HG03520 (cell line): ENCODE measurements around the gene CHERP.
"Not testable (repeated sequence)": the region's sequence is repeated elsewhere in the genome, so short reads cannot be mapped to it uniquely, and the experiment has no call there.

Source experiments
- ATAC-seq: cut with Tn5 transposase; IDR thresholded peaks from one replicate; pipeline ENCODE4 v1.9.1; 2021; ENCODE audit warnings: mild to moderate bottlenecking, moderate library complexity; ENCODE audit not compliant: unreplicated experiment

CHERP gene

GRCh38 chr19:16576690-16577530 lies 34.7 kb upstream of the CHERP start:
- ATAC-seq: no peak

DNA sequence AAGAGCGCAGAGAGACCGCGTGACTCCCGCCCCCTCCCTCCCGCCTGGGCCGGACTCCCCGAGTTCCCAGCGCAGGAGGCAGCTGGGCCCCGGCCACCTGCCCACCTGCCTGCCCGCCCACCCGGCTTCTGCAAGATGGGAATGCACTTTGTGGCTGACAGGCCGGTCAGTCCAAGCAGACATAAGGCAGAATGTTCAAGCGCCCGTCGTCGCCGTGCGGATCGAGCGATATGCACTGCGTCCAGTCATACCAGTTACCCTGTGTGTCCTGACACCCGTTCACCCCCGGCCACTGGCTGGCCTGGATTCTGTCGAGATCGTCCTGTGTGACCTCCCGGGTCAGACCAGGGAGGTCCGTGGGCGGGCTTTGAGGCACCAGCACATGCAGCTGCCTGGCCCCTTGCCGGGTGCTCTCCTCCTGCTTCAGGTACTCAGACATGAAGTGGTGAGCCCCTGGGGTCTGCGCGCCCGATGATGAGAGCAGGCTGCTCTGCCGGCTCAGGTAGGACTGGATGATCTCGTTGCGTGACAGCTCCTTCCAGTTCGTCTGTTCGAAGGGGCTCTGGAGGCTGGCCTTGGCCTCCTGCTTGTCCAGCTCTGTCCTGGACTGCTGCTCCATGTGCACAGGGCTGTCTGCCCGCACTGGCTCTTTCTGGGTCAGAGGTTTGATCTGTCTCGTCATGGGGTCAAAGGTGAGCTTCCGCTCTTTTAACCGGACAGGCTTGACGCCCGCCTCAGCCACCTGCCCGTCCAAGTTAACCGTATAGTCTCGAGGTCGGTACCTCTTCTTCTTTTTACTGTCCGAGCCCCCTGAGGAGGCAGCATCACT lies 33.8 kb upstream of the CHERP start:
- ATAC-seq: no peak

- no peak for ATAC-seq
Measured at GRCh38 chr19:16575282-16575681, 33.0 kb upstream of the CHERP start.

- ATAC-seq: no peak
Measured at GRCh38 chr19:16573925-16574324, 31.7 kb upstream of the CHERP start.

- ATAC-seq: no peak
Measured at GRCh38 chr19:16573296-16573695, 31.1 kb upstream of the CHERP start.

DNA sequence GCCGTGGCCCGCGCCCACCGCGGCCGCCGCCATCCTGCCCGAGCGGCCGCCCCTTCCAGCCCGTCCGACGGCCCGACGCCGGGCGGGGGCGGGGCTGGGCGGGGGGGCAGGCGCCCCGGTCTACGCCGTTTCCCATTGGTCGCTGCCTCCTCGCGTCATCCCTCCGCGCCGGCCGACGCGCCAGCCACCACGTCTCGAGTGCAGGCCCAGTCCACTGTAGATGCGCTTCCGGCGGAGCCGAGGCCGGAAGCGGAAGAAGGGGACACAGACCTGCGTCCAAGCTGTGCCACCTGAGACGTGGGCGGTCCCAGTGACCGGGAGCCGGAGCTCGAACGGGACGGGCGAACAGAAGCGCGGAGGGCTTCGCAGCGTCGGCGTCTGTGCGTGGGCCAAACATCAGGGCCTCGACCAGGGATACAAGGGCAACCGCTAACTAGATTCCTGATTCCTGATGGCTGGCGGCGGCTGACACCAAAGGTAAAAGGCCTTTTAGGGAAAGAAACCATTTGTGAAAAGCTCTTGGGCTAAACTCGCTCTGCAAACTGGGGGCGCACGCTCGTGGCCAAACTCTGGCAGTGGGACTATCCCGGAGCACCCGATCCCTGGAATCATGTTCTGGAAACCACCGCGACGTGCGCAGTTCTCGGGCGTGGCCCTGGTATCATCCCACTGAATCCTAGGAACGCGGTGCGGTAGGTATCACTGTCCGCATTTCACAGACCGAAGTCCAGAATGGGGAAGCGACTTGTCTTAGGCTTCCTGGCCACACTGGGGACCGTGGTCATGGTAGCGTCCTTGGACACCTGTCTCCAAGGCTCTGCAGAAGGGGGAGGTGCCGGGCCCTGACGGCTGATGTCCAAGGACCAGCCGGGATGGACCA lies 30.3 kb upstream of the CHERP start, which contains the start of gene SLC35E1:
TSS of gene SLC35E1 (minus strand) at position 84 of the 880 bp plus-strand sequence. CDS start at position 33, 51 bp downstream.
- peak; percentile 82 for ATAC-seq

DNA sequence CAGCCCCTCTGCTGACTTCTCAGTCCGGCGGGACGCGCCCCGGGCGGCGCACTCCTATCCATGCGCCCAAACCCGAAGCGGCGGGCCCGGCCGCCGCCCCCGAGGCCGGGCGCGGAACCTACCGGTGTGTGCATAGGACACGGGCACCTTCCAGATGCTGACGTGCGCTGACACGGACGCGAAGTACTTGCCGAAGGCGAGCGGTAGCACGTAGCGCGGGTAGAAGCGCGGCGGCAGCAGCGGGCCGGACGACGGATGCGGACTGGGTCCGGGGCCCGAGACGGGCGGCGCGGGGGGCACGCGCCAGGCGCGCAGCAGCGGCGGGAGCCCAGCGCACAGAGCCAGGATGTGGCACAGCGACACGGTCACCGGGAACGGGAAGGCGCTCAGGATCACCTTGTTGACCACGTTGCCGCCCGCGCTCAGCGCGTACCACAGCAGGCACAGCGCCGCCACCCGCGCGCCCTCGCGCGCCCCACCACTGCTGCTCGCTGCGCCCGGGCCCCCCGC lies 29.6 kb upstream of the CHERP start:
- peak; percentile 30 for ATAC-seq

DNA sequence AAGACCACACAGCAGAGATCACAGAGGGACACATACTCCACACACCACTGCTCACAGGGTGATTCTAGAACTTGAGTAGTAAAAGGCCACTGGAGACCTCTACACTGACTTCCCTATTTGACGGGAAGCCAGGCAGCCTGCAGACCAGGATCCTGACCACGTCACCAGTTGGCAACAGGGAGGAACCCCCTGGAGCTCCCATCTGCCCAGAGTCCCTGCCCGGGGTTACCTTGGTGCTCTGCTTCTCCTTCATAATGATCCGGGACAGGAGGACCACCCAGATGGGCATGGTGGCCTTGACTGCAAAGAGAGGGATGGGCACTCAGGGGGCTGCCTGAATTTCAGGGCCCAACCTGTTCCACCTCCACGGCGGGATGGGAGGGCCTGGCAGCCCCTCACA lies 29.0 kb upstream of the CHERP start:
- no peak for ATAC-seq

GRCh38 chr19:16569609-16570320 lies 27.5 kb upstream of the CHERP start:
- ATAC-seq: no peak

- no peak for ATAC-seq
Measured at GRCh38 chr19:16566702-16567101, 24.5 kb upstream of the CHERP start.

- ATAC-seq: no peak
Measured at GRCh38 chr19:16566161-16566560, 23.9 kb upstream of the CHERP start.

GRCh38 chr19:16564842-16565241 lies 22.6 kb upstream of the CHERP start:
- no peak for ATAC-seq

DNA sequence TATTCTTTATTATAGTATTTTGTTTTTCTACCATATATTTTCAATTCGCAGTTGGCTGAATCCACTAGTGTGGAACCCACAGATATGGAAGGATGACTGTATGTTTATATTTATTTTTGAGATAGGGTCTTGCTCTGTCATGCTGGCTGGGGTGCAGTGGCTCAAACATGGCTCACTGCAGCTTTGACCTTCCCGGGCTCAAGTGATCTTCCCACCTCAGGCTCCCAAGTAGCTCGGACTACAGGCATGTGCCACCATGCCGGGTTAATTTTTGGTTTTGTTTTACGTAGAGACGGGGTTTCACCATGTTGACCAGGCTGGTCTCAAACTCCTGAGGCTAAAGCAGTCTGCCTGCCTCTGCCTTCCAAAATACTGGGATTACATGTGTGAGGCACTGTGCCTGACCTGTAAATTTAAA lies 20.4 kb upstream of the CHERP start:
- no peak for ATAC-seq

- no peak for ATAC-seq
Measured at GRCh38 chr19:16561382-16561781, 19.1 kb upstream of the CHERP start.

DNA sequence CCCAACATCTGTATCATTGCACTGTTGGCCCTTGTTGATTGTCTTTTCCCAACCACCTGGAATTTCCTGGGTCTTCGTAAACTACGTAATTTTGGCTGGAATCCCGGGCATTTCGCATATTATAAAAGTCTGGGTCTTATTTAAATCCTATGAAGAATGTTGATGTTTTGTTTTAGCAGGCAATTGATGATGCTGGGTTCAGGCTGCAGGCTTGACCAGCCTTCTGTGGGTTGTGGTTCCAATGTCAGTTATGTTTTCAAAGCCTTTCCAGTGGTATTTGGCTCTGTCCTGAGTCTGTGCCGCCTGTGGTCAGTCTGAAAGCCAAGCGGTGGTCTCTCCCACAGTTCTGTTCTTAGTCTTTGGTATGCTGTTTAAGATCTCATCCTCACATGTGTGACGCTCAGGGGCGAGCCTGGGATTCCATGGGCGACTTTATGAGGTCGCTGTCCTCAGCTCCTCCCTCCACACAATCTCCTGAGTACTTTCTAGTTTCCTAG lies 17.6 kb upstream of the CHERP start:
- ATAC-seq: no peak

DNA sequence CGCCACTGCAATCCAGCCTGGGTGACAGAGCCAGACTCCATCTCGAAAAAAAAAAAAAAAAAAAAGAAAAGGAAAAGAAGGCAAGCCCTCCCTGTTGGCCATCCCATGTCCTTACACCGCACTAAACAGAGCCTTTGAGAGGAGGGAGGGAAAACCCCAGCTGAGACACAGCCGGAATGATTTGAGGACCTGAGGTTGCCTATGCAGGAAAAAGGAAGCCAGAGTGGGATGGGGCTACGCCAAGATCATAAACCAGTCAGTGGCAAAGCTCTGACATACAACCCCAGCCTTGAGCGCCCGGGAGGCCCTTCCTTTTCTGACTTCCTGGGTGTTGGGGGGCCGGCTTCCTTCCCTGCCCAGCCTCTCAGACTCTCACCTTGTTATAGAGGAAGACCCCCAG lies 12.5 kb upstream of the CHERP start:
- ATAC-seq: no peak

GRCh38 chr19:16551902-16552301 lies 9.7 kb upstream of the CHERP start:
- not testable (repeated sequence) for ATAC-seq

GRCh38 chr19:16548956-16549355 lies 6.7 kb upstream of the CHERP start:
- ATAC-seq: no peak

DNA sequence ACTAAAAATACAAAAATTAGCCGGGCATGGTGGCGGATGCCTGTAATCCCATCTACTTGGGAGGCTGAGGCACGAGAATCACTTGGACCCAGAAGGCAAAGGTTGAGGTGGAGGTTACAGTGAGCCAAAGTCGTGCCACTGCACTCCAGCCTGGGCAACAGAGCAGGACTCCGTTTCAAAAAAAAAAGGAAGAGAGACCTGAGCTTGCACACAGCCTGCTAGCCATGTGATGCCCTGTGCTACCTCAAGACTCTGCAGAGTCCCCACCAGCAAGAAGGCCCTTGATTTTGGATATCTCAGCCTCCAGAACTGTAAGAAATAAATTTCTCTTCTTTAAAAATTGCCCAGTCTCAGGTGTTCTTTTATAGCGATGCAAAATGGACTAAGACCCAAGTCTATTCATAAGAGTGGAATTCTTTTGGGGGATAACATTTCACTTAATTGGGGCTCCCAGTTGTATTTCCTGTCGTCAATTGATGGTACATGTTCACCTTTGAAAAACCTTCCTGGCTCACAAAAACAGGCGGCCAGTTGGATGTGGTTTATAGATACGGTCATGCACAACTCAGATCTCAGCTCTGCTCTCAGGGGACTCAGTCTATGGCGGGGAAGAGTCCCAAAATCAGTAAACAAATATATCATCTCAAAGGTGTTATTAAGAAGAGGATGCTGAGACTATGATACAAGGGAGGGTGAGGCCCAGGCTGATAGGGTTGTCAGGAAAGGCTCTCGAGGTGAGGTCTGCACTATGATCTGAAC lies 2.4 kb upstream of the CHERP start:
- ATAC-seq: no peak
